ENCODE results near the gene ST8SIA4.
A peak's percentile ranks its signal among the peaks of the same experiment; 100 is the strongest.

Gene ST8SIA4

GRCh38 chr5:100903039-100903887, at the start of gene ST8SIA4:
Gene ST8SIA4 (minus strand): TSS chr5:100903282. CDS start chr5:100902955, 327 bp downstream.
- no peak for DNase-seq (ENCODE audit: low spot score)

DNA sequence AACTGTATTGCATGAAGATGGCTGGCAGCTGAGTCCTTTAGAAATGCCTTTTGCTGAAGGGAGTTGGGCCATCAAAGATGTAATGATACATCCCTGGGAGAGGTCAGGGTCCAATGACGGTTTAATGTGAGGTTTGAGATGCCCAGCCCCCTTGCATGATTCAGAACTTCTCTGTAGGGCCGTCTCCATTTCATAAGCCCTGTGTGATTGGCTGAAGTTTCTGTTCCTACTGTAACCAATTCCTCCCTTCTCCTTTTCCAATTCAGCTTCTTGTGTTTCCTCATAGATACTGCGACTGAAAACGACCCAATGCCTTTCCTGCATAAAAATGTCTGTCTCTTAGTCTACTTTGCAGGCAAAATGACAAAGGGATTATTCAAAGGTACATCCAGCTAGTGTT, 47.9 kb upstream of the ST8SIA4 start:
- no peak for DNase-seq (ENCODE audit: low spot score)

- DNase-seq (ENCODE audit: low spot score) = no peak
These were observed 10.2 kb upstream of the ST8SIA4 start for GRCh38 chr5:100913298-100913697.

GRCh38 chr5:100909034-100909433, 6.0 kb upstream of the ST8SIA4 start:
- DNase-seq (ENCODE audit: low spot score) = no peak

GRCh38 chr5:100905259-100905914, 2.3 kb upstream of the ST8SIA4 start:
- no peak for DNase-seq (ENCODE audit: low spot score)

GRCh38 chr5:100904259-100904861, 1.3 kb upstream of the ST8SIA4 start:
- DNase-seq (ENCODE audit: low spot score) = no peak

- DNase-seq (ENCODE audit: low spot score) = no peak
These were observed 543 bp downstream of the ST8SIA4 start for GRCh38 chr5:100902440-100903038.

DNA sequence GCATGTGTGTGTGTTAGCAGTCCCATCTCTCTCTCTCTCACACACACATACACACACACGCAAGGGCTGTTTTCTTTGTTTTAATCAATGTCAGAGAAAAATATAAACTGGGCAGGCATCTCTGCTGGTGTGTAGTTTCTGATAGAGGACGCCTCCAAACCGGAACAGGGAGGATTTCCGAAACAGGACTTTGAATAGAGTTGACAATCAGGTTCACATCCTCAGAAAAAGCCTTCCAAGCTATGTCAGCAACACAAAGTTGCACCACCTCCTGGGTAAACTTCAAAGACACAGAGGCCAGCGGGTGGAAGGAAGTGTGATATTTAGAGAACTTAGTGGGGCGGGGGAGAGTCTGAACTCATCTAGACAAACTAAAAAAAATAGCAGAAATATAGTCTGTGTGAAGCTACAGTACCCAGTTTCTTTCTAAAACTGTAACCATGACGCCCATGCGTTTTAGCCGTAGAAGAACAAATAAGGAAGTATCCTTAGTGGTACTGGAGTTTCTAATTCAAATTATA, 1.2 kb downstream of the ST8SIA4 start:
- DNase-seq (ENCODE audit: low spot score) = no peak

GRCh38 chr5:100900796-100901781, 2.0 kb downstream of the ST8SIA4 start:
- no peak for DNase-seq (ENCODE audit: low spot score)

DNA sequence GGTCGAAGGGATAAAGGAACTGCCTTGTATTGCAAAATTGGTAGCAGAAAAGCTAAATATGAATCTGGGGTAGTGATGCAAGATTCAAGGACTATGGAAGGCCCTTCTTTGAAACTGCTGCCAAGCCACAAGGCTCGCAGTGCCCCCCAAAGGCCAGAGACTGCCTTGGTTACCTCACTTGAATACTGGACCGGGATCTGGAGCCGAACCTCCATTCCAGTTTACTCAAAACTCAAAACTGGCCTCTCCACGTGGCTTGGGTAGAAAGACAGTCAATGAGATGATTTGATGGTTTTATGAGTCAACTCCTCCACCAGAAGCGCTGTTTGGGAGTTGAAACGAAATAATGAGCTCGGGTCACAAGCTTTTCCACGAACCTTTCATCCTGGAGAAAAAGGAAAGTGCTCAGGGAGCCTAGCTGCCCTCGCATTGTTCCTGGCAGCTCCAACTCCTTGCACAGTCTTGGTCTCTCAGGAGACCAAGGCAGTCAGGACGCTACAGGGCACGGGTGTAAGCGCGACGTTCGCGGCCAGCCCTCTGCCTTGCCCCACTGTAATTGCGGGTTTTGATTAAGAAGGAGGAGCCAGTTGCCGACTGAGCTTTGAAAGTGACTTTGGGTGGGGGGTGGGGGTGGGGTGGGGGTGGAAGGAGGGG, 2.8 kb downstream of the ST8SIA4 start:
- no peak for DNase-seq (ENCODE audit: low spot score)

DNA sequence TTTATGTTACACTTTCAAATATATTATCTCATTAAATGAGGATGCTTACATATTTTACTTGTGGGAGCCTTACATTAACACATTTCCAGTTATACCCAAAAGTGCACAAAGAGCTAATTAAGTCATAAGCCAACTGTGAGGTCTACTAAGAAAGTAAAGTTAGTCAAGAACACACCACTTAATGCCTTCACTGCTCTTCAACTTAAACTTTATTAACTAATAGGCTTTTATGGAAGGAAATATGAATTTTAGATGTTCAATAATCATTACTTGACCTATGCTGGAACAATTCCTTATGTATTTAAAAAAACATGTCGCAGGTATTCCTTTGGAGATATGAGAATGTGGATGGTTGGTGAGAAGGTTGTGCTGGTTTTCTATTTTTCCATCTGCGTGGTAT, 3.4 kb downstream of the ST8SIA4 start:
- no peak for DNase-seq (ENCODE audit: low spot score)

DNA sequence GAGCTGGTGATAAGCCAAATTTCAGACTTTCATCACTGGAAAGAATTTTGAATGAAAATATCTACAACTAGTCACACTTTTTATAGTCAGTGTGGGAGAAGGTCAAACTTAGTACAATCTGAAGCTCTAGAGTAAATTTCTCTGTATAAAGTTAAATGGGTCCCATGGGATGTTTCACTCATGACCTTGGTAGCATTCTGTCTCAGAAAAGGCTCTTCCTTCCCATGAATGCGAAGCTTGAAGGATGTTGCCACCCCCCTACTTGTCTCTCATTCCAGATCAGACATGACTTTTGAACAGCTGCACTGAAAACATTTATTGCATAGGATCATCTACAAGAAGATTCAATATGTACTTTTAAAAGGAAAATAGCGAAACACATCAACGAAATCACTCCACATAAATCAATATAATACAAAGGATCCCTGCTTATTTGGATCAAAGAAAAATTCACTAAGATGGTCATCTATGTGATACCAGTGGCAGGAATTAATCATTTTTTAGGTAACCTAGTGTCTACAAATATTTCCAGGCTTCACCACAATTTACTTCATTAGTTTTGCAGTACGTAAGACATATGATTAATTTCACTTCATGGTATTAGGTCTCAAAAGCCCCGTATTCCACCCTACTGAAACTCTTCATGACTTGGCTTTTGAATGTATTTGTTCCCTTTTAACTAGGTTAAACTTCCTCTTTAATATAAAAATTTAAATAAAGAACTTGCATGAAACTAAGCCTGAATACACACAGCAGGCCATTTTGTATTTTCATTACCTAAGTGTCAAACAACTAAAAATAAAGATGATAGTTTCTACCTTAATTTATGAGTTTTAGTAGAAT, 4.4 kb downstream of the ST8SIA4 start:
- no peak for DNase-seq (ENCODE audit: low spot score)

DNA sequence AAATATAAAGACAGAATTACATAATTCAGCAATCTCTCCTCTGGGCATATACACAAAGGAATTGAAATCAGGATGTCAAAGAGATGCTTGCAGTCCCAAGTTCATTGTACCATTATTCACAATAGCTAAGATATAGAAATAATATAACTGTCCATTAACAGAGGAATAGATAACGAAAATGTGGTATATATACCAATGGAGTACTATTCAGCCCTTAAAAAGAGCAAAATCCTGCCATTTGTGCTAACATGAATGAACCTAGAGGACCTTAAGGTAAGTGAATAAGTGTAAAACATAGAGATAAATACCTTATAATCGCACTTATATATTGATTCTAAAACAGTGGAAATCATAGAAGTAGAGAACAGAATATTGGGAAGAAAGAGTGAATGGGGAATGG, 7.0 kb downstream of the ST8SIA4 start:
- no peak for DNase-seq (ENCODE audit: low spot score)

- DNase-seq (ENCODE audit: low spot score) = peak; percentile 16
These were observed 12.5 kb downstream of the ST8SIA4 start for GRCh38 chr5:100890461-100891008.

DNA sequence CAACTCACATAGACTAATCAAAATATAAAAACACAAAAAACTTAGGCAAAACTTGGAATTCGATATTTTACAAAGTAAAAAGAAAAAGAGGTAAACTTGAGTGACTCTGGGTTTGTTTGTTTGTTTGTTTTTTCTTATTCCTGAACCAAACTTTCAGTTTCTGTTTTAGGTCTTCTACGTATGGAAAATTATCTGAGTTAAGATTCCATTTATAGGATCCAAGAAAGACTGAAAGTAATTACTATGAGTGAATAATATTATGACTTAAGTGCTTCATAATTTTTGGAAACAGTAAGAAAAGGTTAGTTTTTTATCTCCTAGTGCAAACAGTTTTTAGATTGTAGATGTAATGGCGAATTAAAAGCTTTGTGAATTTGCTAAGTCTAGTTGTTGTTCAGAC, 13.2 kb downstream of the ST8SIA4 start:
- DNase-seq (ENCODE audit: low spot score) = no peak

DNA sequence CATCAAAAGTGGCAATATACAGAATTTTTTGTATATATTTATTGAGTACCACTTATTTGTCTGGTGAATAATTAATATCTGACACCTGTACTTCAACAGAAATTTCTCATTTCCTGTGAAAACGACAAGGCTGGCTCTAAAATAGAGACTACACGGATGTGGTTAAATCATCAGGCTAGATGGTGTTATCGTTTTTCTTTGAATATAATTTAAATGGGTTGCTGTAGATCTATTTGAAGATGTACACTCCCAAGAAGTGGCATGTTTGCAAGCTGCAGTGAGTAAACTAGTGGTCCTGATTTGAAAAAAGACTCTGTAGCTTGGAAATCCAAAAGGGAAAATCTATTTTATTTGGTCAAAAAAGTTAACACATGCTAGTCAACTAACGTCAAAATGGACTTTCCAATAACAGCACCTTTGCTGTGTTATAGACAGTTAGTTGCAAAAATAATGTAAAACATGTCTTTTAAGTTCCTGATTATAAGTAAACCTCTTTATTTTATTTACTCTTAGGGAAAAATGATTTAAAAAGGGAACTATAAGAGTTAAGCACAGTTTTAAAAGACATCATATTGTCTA, 13.8 kb downstream of the ST8SIA4 start:
- no peak for DNase-seq (ENCODE audit: low spot score)

DNA sequence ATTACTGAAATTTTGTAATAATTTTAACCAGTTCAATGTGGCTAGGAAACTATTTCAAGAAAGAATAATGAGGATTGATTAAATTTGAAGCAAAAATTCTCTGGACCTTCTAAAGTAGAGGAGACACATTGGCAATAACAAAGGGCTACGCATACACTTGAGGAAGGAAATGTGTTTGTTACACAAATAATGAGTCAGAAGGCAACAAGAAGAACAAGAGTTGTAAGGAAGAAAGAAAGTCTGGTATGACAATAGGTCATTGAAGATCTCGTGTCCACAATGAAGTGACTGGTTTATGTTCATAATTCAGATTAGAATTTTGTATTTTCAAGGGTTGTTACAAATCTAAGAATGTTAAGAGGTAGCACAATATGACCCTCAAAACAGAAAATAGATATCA, 25.8 kb downstream of the ST8SIA4 start:
- no peak for DNase-seq (ENCODE audit: low spot score)

DNA sequence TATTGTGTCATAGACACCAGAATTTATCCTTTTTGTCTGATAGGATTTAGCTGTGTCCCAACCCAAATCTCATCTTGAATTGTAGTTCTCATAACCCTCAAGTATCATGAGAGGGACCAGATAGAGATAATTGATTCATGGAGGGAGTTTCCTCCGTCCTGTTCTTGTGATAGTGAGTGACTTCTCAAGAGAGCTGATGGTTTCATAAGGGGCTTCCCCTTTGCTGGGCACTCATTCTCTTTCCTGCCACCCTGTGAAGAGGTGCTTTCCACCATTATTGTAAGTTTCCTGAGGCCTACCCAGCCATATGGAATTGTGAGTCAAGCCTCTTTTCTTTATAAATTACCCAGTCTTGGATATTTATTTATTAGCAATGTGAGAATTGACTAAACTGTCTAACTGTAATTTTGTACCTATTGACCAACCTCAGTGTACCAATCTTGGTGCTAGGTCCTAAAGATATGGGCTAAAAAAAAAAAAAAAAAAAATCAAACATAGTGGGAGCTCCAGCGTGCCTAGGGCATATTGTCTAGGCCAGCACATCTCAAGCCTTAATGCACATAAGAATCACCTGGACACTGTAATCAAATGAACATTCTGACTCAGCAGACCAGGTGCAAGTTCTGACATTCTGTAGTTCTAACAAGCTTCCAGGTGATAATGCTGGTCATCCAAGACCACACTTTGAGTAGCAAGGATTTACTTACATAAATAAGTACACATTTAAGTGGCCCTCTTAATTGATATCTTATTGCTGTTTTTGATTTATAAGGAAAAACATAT, 30.5 kb downstream of the ST8SIA4 start:
- DNase-seq (ENCODE audit: low spot score) = no peak
